ENCODE results near the gene WWTR1. TPM values are rescaled to one million over a fixed set of nuclear protein-coding genes. Genes with fewer than 3 reads are reported as not detected.

Gene WWTR1
- total and polyA plus RNA-seq, 2 donors (not counting 3 experiments of a cell fraction or from before 2014, with no cell fraction given) = 210 to 341 TPM

DNA sequence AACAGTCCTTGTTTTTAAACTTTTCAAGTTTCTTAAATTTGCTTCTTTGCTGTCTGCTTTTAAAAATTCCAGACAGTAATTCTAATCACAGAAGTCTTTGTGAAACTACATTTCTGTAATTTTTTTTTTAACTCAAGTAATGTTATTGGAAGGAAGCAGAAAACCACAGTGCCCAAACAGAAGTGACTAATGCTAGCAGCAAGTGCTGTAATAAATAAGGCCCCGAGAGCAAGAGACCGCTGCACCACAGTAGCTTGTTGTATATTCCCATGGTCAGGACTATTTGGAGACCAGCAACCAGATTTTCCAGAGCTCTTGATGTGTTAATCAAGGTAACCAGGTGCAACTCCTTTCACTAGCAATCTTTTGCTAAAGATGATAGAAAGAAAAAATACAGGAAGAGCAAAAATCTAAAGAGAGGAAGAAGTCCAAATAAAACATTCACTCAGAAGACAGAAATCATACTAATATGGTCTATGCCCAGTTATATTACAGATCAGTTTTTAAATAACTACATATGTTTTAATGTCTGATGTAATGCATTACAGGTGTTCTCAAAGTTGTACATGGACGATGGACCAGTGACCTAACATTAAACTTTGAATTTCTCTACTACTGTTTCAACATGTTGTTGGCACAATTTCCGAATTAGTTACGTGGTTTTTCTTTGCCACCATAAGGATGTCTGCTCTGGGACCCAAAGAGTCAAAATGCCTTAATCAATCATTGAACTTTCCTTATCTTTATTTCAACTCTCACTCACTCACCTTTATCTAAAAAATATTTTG, 36.4 kb downstream of the WWTR1 start:
- H3K9me3 ChIP-seq (replicated peaks; ENCODE audit: control insufficient read depth, insufficient read depth, low read length) = no peaks in the 10 kb centered on the region
- H3K27ac ChIP-seq (ENCODE audit: insufficient read depth, low read depth, low read length) = peak overlapping the region; percentile 99
- intact Hi-C loops (cut with micrococcal nuclease) = no loop called here
- no peak overlapping the region for H2AFZ ChIP-seq (ENCODE audit: low read depth, low read length)
- peaks cover 3% of the 10 kb centered on the region for H4K20me1 ChIP-seq (replicated peaks; ENCODE audit: control insufficient read depth, extremely low read depth, insufficient read depth, low read length)
- dilution Hi-C loops (cut with MboI; ENCODE audit: extremely low pct_ligation_motif_present, low sequenced_read_pairs) = no loop called here
- FAIRE-seq (peak; percentile 82), DNase-seq (ENCODE audit: low read depth, low spot score) (peak; percentile 90)
- peaks cover 0 to 9% of the 10 kb centered on the region in 2 experiments for H3K36me3 ChIP-seq (ENCODE audit: control insufficient read depth in 2 of 2, extremely low read depth in 1 of 2, insufficient read depth in 2 of 2, low read length in 2 of 2)
- peak overlapping the region in 1 of 3 experiments; percentile 13 for H3K4me3 ChIP-seq (replicated peaks in 1 of 3; ENCODE audit: insufficient read depth in 1 of 3, low read depth in 1 of 3, low read length in 3 of 3)
- POLR2A ChIA-PET = interaction anchor here (0.6 kb wide), 2 partner anchors 27 to 35 kb away, joined by 3 to 4 read pairs; no protein-coding TSS in a partner anchor
- CTCF ChIA-PET = interaction anchor here (0.6 to 3.3 kb wide), 9 partner anchors 10 to 132 kb away, joined by 3 to 17 read pairs (median 3); no protein-coding TSS in a partner anchor
- H3K79me2 ChIP-seq (ENCODE audit: control insufficient read depth, insufficient read depth, low read length) = peaks cover 94% of the 10 kb centered on the region
- H3K9me1 ChIP-seq (replicated peaks; ENCODE audit: control insufficient read depth, extremely low read depth, insufficient read depth, low read length) = no peaks in the 10 kb centered on the region
- peak overlapping the region; percentile 83 for H3K9ac ChIP-seq (replicated peaks; ENCODE audit: extremely low read depth, insufficient read depth, low read length)
- BruUV-seq (replicated peaks) = TSS peak; percentile 49
- peaks cover 75% of the 10 kb centered on the region for H3K4me1 ChIP-seq (ENCODE audit: control insufficient read depth, extremely low read depth, insufficient read depth, low read length)
- TF ChIP-seq POLR2AphosphoS5 (IDR thresholded peaks at IDR 0.05; ENCODE audit: insufficient read depth, low read depth, low read length) (peak; percentile 74), MYC (IDR thresholded peaks at IDR 0.05; ENCODE audit: low read depth, low read length) (no peak), FOS (IDR thresholded peaks at IDR 0.05; ENCODE audit: borderline replicate concordance, insufficient read depth, low read length) (peak; percentile 75), EZH2 (IDR thresholded peaks at IDR 0.05; ENCODE audit: borderline replicate concordance, low read depth, low read length, severe bottlenecking) (no peak), JUN (IDR thresholded peaks at IDR 0.05; ENCODE audit: borderline replicate concordance, insufficient read depth, insufficient read length, low read depth) (peak; percentile 55), GATA2 (IDR thresholded peaks at IDR 0.05; ENCODE audit: insufficient read depth, insufficient read length, low read depth, low read length) (no peak), POLR2A (IDR thresholded peaks at IDR 0.05; ENCODE audit: low read depth, low read length) (peak; percentile 47)
- TF ChIP-seq, protein P1, sequence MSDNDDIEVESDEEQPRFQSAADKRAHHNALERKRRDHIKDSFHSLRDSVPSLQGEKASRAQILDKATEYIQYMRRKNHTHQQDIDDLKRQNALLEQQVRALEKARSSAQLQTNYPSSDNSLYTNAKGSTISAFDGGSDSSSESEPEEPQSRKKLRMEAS (IDR thresholded peaks at IDR 0.05; ENCODE audit: insufficient read depth, insufficient read length) = no peak
- TF ChIP-seq, protein P2, sequence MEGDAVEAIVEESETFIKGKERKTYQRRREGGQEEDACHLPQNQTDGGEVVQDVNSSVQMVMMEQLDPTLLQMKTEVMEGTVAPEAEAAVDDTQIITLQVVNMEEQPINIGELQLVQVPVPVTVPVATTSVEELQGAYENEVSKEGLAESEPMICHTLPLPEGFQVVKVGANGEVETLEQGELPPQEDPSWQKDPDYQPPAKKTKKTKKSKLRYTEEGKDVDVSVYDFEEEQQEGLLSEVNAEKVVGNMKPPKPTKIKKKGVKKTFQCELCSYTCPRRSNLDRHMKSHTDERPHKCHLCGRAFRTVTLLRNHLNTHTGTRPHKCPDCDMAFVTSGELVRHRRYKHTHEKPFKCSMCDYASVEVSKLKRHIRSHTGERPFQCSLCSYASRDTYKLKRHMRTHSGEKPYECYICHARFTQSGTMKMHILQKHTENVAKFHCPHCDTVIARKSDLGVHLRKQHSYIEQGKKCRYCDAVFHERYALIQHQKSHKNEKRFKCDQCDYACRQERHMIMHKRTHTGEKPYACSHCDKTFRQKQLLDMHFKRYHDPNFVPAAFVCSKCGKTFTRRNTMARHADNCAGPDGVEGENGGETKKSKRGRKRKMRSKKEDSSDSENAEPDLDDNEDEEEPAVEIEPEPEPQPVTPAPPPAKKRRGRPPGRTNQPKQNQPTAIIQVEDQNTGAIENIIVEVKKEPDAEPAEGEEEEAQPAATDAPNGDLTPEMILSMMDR (IDR thresholded peaks at IDR 0.05; ENCODE audit: extremely low read depth in 1 of 2, insufficient read depth in 1 of 2, low read depth in 1 of 2, low read length in 2 of 2) = no peak
- H3K27me3 ChIP-seq (ENCODE audit: control insufficient read depth in 2 of 2, insufficient read depth in 2 of 2, low read length in 2 of 2) = no peaks in the 10 kb centered on the region
- H3K4me2 ChIP-seq (ENCODE audit: insufficient read depth, low read length) = peak overlapping the region; percentile 83
